ENCODE data around the gene ESM1.

ESM1 gene

DNA sequence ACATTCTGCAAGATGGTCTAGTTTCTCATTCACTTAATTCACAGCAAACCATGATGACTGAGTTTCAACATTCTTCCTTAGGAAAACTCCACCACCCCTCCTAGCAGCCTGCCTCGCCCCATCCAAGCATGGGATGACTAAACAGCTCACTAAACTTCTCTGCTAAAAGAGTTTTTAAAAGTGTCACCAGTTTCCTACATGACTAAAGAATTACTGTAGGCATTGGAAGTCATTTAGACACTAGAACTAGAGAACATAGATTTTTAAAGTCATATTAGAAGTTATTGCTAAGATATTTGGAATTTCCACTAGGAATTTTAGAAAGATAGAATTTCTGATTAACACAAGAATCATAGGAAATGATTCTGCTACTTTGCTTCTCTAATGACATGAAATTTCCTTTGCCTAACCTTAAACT, 5.5 kb upstream of the ESM1 start:
- TF ChIP-seq FOXM1 (IDR thresholded peaks at IDR 0.05; ENCODE audit: borderline replicate concordance, low read depth) = no peak
- TF ChIP-seq TEAD4 (IDR thresholded peaks at IDR 0.05) = no peak
- TF ChIP-seq, protein P1, sequence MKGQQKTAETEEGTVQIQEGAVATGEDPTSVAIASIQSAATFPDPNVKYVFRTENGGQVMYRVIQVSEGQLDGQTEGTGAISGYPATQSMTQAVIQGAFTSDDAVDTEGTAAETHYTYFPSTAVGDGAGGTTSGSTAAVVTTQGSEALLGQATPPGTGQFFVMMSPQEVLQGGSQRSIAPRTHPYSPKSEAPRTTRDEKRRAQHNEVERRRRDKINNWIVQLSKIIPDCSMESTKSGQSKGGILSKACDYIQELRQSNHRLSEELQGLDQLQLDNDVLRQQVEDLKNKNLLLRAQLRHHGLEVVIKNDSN (IDR thresholded peaks at IDR 0.05) = no peak
- TF ChIP-seq TCF12 (IDR thresholded peaks at IDR 0.05; ENCODE audit: low read depth) = no peak
- TF ChIP-seq, protein P2, sequence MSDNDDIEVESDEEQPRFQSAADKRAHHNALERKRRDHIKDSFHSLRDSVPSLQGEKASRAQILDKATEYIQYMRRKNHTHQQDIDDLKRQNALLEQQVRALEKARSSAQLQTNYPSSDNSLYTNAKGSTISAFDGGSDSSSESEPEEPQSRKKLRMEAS (IDR thresholded peaks at IDR 0.05) = no peak
- TF ChIP-seq EP300 (IDR thresholded peaks at IDR 0.05; ENCODE audit: borderline replicate concordance) = no peak
- TF ChIP-seq NFIC (IDR thresholded peaks at IDR 0.05) = no peak
- no peak for TF ChIP-seq CREB1 (IDR thresholded peaks at IDR 0.05; ENCODE audit: low read depth)
- TF ChIP-seq ZBTB7A (IDR thresholded peaks at IDR 0.05; ENCODE audit: low read depth) = no peak
- TF ChIP-seq YY1 (IDR thresholded peaks at IDR 0.05; ENCODE audit: low read depth) = no peak
- TF ChIP-seq EGR1 (IDR thresholded peaks at IDR 0.05) = no peak
- TF ChIP-seq, protein P3, sequence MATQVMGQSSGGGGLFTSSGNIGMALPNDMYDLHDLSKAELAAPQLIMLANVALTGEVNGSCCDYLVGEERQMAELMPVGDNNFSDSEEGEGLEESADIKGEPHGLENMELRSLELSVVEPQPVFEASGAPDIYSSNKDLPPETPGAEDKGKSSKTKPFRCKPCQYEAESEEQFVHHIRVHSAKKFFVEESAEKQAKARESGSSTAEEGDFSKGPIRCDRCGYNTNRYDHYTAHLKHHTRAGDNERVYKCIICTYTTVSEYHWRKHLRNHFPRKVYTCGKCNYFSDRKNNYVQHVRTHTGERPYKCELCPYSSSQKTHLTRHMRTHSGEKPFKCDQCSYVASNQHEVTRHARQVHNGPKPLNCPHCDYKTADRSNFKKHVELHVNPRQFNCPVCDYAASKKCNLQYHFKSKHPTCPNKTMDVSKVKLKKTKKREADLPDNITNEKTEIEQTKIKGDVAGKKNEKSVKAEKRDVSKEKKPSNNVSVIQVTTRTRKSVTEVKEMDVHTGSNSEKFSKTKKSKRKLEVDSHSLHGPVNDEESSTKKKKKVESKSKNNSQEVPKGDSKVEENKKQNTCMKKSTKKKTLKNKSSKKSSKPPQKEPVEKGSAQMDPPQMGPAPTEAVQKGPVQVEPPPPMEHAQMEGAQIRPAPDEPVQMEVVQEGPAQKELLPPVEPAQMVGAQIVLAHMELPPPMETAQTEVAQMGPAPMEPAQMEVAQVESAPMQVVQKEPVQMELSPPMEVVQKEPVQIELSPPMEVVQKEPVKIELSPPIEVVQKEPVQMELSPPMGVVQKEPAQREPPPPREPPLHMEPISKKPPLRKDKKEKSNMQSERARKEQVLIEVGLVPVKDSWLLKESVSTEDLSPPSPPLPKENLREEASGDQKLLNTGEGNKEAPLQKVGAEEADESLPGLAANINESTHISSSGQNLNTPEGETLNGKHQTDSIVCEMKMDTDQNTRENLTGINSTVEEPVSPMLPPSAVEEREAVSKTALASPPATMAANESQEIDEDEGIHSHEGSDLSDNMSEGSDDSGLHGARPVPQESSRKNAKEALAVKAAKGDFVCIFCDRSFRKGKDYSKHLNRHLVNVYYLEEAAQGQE (IDR thresholded peaks at IDR 0.05; ENCODE audit: low read depth) = no peak
- TF ChIP-seq RAD21 (IDR thresholded peaks at IDR 0.05; ENCODE audit: low read depth) = no peak
- TF ChIP-seq CEBPB (IDR thresholded peaks at IDR 0.05) = no peak
- TF ChIP-seq TAF1 (IDR thresholded peaks at IDR 0.05; ENCODE audit: low read depth) = no peak

DNA sequence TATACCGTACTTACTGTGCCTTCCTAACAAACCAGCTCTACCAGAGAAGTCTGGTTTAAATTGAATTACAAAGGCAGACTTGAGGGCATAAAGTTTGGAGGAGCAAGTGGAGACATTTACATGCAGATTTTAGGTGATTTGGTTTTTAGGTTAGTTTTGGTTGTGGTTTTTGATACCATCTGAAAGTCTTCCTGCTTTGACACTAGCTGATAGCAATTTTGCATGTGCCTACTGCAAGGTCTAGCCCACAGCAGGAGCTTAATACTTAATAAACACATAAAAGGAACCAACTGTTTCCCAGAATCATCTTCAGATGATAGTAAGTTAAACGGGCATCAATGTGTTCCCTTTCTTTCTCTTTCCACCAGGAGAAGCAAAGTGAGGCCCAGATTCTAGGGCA, 3.4 kb upstream of the ESM1 start:
- TF ChIP-seq CEBPB (IDR thresholded peaks at IDR 0.05) (no peak), YY1 (IDR thresholded peaks at IDR 0.05; ENCODE audit: low read depth) (no peak), EP300 (IDR thresholded peaks at IDR 0.05; ENCODE audit: borderline replicate concordance) (no peak), TAF1 (IDR thresholded peaks at IDR 0.05; ENCODE audit: low read depth) (no peak), EGR1 (IDR thresholded peaks at IDR 0.05) (no peak), NFIC (IDR thresholded peaks at IDR 0.05) (no peak), ZBTB7A (IDR thresholded peaks at IDR 0.05; ENCODE audit: low read depth) (no peak), TEAD4 (IDR thresholded peaks at IDR 0.05) (no peak), FOXM1 (IDR thresholded peaks at IDR 0.05; ENCODE audit: borderline replicate concordance, low read depth) (no peak), CREB1 (IDR thresholded peaks at IDR 0.05; ENCODE audit: low read depth) (no peak), TCF12 (IDR thresholded peaks at IDR 0.05; ENCODE audit: low read depth) (no peak), RAD21 (IDR thresholded peaks at IDR 0.05; ENCODE audit: low read depth) (no peak)
- TF ChIP-seq, protein P1 (IDR thresholded peaks at IDR 0.05) = no peak
- TF ChIP-seq, protein P3 (IDR thresholded peaks at IDR 0.05; ENCODE audit: low read depth) = no peak
- TF ChIP-seq, protein P2 (IDR thresholded peaks at IDR 0.05) = no peak

DNA sequence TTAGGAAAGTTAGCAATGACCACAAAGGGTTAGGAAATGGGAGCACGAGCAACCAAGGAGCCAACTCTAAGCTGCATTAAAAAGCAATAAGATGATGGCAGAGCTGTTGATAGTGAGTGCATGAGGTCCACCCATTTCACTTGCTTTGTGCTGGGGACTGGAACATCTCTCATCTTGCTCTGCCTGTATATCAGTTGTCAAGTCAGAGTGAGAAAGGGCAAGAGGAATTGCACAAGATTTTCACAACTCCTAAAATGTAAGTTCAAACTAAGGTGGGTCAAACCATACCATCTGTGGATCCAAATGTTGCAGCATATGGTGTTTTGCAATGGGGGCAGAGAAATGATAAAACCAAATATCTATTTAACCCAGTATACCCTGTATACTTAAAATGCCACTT, 2.8 kb upstream of the ESM1 start:
- TF ChIP-seq ZBTB7A (IDR thresholded peaks at IDR 0.05; ENCODE audit: low read depth) = no peak
- no peak for TF ChIP-seq NFIC (IDR thresholded peaks at IDR 0.05)
- no peak for TF ChIP-seq YY1 (IDR thresholded peaks at IDR 0.05; ENCODE audit: low read depth)
- TF ChIP-seq EGR1 (IDR thresholded peaks at IDR 0.05) = no peak

DNA sequence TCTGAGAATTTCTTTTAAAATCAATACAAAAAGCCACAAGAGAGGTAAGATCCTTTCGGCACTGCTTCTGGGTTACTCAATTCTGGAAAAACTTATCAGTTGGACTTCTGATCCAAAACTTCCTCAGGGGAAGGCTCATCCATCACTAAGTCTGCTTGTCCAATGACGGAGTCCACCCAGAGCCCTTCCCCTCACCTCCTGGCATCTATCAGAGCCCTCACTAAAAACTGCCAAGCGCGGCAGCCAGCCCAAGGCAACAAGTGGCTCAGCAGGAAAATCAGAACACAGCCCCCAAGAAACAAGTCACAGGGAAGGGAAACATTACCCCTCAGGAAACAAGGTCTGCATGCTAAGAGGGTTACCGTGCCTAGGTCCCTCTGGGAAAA, 869 bp upstream of the ESM1 start:
- TF ChIP-seq CEBPB (IDR thresholded peaks at IDR 0.05) (no peak), YY1 (IDR thresholded peaks at IDR 0.05; ENCODE audit: low read depth) (no peak), EGR1 (IDR thresholded peaks at IDR 0.05) (no peak), RAD21 (IDR thresholded peaks at IDR 0.05; ENCODE audit: low read depth) (no peak), TEAD4 (IDR thresholded peaks at IDR 0.05) (no peak), TAF1 (IDR thresholded peaks at IDR 0.05; ENCODE audit: low read depth) (no peak), EP300 (IDR thresholded peaks at IDR 0.05; ENCODE audit: borderline replicate concordance) (no peak)

DNA sequence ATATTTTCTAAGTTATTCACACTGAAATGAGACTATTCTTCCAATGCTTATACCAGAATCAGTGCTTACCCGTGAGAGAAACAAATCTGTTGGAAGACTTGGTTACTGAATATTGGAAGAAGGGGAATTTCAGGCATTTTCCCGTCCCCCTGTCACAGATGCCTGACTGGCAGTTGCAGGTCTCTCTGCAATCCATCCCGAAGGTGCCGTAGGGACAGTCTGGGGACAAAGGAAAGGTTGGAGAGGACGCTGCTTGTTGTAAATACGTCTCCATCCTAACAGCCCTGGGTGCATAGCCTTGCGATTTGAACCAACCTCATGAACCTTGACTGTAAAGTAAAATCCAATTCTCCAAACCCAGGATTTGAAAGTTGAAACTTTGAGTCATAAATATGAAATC, 3.5 kb downstream of the ESM1 start:
- TF ChIP-seq TAF1 (IDR thresholded peaks at IDR 0.05; ENCODE audit: low read depth) = no peak

DNA sequence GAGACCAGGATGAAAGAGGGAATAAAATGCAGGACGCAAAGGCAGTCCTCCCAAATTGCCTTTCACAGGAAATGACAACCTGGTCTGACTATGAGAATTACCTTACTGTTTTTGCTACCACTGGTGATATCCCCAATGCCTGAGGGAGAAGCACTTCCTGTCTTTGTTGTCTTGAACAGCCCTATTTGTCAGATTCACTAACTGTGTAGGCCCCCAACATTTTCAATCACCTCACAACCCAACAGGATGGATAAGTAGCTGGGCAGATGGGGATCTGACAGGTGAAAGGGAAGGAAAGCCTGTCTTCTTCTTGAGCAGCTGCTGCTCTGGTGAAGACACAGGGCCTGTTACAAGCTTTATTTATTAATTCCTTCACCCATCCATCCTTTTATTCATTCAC, 9.7 kb downstream of the ESM1 start:
- TF ChIP-seq ZBTB7A (IDR thresholded peaks at IDR 0.05; ENCODE audit: low read depth) = no peak
- TF ChIP-seq TAF1 (IDR thresholded peaks at IDR 0.05; ENCODE audit: low read depth) = no peak
- no peak for TF ChIP-seq CREB1 (IDR thresholded peaks at IDR 0.05; ENCODE audit: low read depth)
- TF ChIP-seq, protein P1 (IDR thresholded peaks at IDR 0.05) = no peak
- TF ChIP-seq, protein P2 (IDR thresholded peaks at IDR 0.05) = no peak
- TF ChIP-seq EP300 (IDR thresholded peaks at IDR 0.05; ENCODE audit: borderline replicate concordance) = no peak
- no peak for TF ChIP-seq TCF12 (IDR thresholded peaks at IDR 0.05; ENCODE audit: low read depth)
- TF ChIP-seq FOXM1 (IDR thresholded peaks at IDR 0.05; ENCODE audit: borderline replicate concordance, low read depth) = no peak
- TF ChIP-seq TEAD4 (IDR thresholded peaks at IDR 0.05) = no peak
- no peak for TF ChIP-seq EGR1 (IDR thresholded peaks at IDR 0.05)
- no peak for TF ChIP-seq RAD21 (IDR thresholded peaks at IDR 0.05; ENCODE audit: low read depth)
- TF ChIP-seq NFIC (IDR thresholded peaks at IDR 0.05) = no peak
- TF ChIP-seq, protein P3 (IDR thresholded peaks at IDR 0.05; ENCODE audit: low read depth) = no peak
- TF ChIP-seq CEBPB (IDR thresholded peaks at IDR 0.05) = no peak
- TF ChIP-seq YY1 (IDR thresholded peaks at IDR 0.05; ENCODE audit: low read depth) = no peak

All from Ishikawa (cell line).